ENCODE measurements around the gene RNH1. TPM values are rescaled to one million over a fixed set of nuclear protein-coding genes. Genes with fewer than 3 reads are reported as not detected.

RNH1 gene
- total RNA-seq, 2 experiments from 2014 or later: 131 to 132 TPM

- H3K36me3 Mint-ChIP-seq (ENCODE audit: low read depth): peaks cover 13% of the 10 kb centered on the region
Observed at GRCh38 chr11:532527-532985, 25.5 kb upstream of the RNH1 start.

GRCh38 chr11:531919-532526 is 25.0 kb upstream of the RNH1 start:
- POLR2A ChIA-PET: no interaction called here
- intact Hi-C loops (cut with DNase I, micrococcal nuclease): no loop called here

More at GRCh38 chr11:532527-532985, 25.5 kb upstream of the RNH1 start:
- no peak overlapping the region for H3K4me3 ChIP-seq (ENCODE audit: low read length)
- no peak for ATAC-seq (ENCODE audit: poor library complexity)
- peaks cover 26% of the 10 kb centered on the region for H3K36me3 ChIP-seq (ENCODE audit: insufficient read depth, low read length)
- no peaks in the 10 kb centered on the region for H3K27me3 Mint-ChIP-seq
- no peaks in the 10 kb centered on the region for H3K9me3 ChIP-seq (ENCODE audit: control insufficient read depth in 1 of 2, insufficient read depth in 1 of 2, low read length in 2 of 2)
- H3K27me3 ChIP-seq (ENCODE audit: control insufficient read depth in 1 of 2, insufficient read depth in 2 of 2, low read length in 2 of 2): no peaks in the 10 kb centered on the region
- H3K4me3 Mint-ChIP-seq: peak overlapping the region; percentile 66
- intact Hi-C loops (cut with DNase I, micrococcal nuclease): no loop called here
- TF ChIP-seq CTCF (IDR thresholded peaks at IDR 0.05): no peak
- ChIA-PET POLR2A (no interaction called here), CTCF (no interaction called here)
- peak in 1 of 14 experiments; percentile 42 for DNase-seq
- no peaks in the 10 kb centered on the region for H3K9me3 Mint-ChIP-seq
- peaks cover 10% of the 10 kb centered on the region for H3K4me1 Mint-ChIP-seq (ENCODE audit: low read depth)
- H3K4me1 ChIP-seq (ENCODE audit: insufficient read depth, low read length): peaks cover 33% of the 10 kb centered on the region
- H3K27ac ChIP-seq (ENCODE audit: low read depth in 1 of 2, low read length in 2 of 2): no peak overlapping the region
- H3K27ac Mint-ChIP-seq: no peak overlapping the region

GRCh38 chr11:530960-531831 is 24.2 kb upstream of the RNH1 start:
- CTCF ChIA-PET: no interaction called here
- H3K9me3 ChIP-seq (ENCODE audit: control insufficient read depth in 1 of 2, insufficient read depth in 1 of 2, low read length in 2 of 2): no peaks in the 10 kb centered on the region
- no peak for TF ChIP-seq CTCF (IDR thresholded peaks at IDR 0.05)

More at GRCh38 chr11:531919-532526, 25.0 kb upstream of the RNH1 start:
- ATAC-seq (ENCODE audit: poor library complexity) (no peak), DNase-seq (no peak)
- no peaks in the 10 kb centered on the region for H3K27me3 ChIP-seq (ENCODE audit: control insufficient read depth in 1 of 2, insufficient read depth in 2 of 2, low read length in 2 of 2)
- H3K27ac Mint-ChIP-seq: no peak overlapping the region
- H3K4me3 ChIP-seq (ENCODE audit: low read length): no peak overlapping the region
- peaks cover 27% of the 10 kb centered on the region for H3K4me1 ChIP-seq (ENCODE audit: insufficient read depth, low read length)
- H3K4me1 Mint-ChIP-seq (ENCODE audit: low read depth): peaks cover 5% of the 10 kb centered on the region
- no peak for TF ChIP-seq CTCF (IDR thresholded peaks at IDR 0.05)
- H3K36me3 Mint-ChIP-seq (ENCODE audit: low read depth): peaks cover 13% of the 10 kb centered on the region
- no peaks in the 10 kb centered on the region for H3K27me3 Mint-ChIP-seq
- CTCF ChIA-PET: no interaction called here
- no peaks in the 10 kb centered on the region for H3K9me3 ChIP-seq (ENCODE audit: control insufficient read depth in 1 of 2, insufficient read depth in 1 of 2, low read length in 2 of 2)
- no peaks in the 10 kb centered on the region for H3K9me3 Mint-ChIP-seq
- no peak overlapping the region for H3K27ac ChIP-seq (ENCODE audit: low read depth in 1 of 2, low read length in 2 of 2)
- peak overlapping the region; percentile 66 for H3K4me3 Mint-ChIP-seq
- peaks cover 26% of the 10 kb centered on the region for H3K36me3 ChIP-seq (ENCODE audit: insufficient read depth, low read length)

More at GRCh38 chr11:530960-531831, 24.2 kb upstream of the RNH1 start:
- H3K27me3 ChIP-seq (ENCODE audit: control insufficient read depth in 1 of 2, insufficient read depth in 2 of 2, low read length in 2 of 2): no peaks in the 10 kb centered on the region
- Mint-ChIP-seq H3K27ac (no peak overlapping the region), H3K4me3 (peak overlapping the region; percentile 66), H3K9me3 (no peaks in the 10 kb centered on the region), H3K36me3 (ENCODE audit: low read depth) (peaks cover 12% of the 10 kb centered on the region), H3K4me1 (ENCODE audit: low read depth) (peaks cover 2% of the 10 kb centered on the region), H3K27me3 (no peaks in the 10 kb centered on the region)
- peaks cover 26% of the 10 kb centered on the region for H3K36me3 ChIP-seq (ENCODE audit: insufficient read depth, low read length)
- no peak overlapping the region for H3K4me3 ChIP-seq (ENCODE audit: low read length)
- ATAC-seq (ENCODE audit: poor library complexity): no peak
- intact Hi-C loops (cut with DNase I, micrococcal nuclease): no loop called here
- no peak overlapping the region for H3K27ac ChIP-seq (ENCODE audit: low read depth in 1 of 2, low read length in 2 of 2)
- DNase-seq: no peak
- POLR2A ChIA-PET: no interaction called here
- H3K4me1 ChIP-seq (ENCODE audit: insufficient read depth, low read length): peaks cover 19% of the 10 kb centered on the region
